ENCODE data around the gene PLB1. TPM values are rescaled to one million over a fixed set of nuclear protein-coding genes. Genes with fewer than 3 reads are reported as not detected.

Gene PLB1
- total RNA-seq, 4 donors from 2014 or later: 6.3 to 15.4 (median 10.9) TPM

GRCh38 chr2:28626891-28627421 is 131.1 kb downstream of the PLB1 start:
- DNase-seq (ENCODE audit: low spot score) (no peak), ATAC-seq (ENCODE audit: low FRiP score) (no peak)
- TF ChIP-seq, protein P1, sequence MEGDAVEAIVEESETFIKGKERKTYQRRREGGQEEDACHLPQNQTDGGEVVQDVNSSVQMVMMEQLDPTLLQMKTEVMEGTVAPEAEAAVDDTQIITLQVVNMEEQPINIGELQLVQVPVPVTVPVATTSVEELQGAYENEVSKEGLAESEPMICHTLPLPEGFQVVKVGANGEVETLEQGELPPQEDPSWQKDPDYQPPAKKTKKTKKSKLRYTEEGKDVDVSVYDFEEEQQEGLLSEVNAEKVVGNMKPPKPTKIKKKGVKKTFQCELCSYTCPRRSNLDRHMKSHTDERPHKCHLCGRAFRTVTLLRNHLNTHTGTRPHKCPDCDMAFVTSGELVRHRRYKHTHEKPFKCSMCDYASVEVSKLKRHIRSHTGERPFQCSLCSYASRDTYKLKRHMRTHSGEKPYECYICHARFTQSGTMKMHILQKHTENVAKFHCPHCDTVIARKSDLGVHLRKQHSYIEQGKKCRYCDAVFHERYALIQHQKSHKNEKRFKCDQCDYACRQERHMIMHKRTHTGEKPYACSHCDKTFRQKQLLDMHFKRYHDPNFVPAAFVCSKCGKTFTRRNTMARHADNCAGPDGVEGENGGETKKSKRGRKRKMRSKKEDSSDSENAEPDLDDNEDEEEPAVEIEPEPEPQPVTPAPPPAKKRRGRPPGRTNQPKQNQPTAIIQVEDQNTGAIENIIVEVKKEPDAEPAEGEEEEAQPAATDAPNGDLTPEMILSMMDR (IDR thresholded peaks at IDR 0.05): no peak

DNA sequence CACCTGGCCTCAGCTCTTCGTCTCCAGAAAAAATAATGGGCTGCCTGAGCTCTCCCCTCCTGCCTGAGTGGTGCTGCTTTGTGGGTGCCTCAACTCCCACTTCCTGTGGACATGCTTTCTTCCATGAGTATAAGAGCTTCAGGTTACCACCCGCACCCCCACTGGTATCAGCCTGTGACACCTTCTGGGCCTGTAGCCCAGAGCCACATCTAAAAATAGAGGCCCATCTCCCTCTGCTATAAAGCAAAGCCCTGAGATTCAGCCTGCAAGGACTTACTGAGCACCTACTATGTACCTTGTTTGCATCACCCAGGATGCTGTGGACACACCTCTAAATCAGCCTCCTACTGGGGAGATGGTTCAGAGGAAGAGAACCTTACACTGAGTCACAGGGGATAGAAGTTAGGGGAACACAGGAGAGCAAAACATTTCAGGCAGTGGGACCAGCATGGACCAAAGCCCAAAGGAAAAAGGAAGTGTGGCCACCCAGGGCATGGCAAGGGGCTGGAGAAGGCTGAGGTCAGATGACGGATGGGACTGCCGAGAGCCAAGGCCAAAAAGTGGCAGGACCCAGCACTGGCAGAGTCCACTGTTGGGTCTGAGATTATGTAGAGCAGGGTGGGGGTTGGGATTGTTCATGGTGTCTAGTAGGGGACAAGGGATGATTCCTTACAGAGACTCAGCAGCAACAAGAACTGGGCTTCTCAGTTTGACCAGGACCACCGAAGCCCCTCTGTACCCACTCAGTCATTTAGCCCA is 132.0 kb downstream of the PLB1 start:
- TF ChIP-seq, protein P1 (IDR thresholded peaks at IDR 0.05): no peak
- DNase-seq (ENCODE audit: low spot score) (no peak), ATAC-seq (ENCODE audit: low FRiP score) (no peak)

GRCh38 chr2:28628506-28628905 is 132.6 kb downstream of the PLB1 start:
- TF ChIP-seq, protein P1 (IDR thresholded peaks at IDR 0.05): no peak
- ATAC-seq (ENCODE audit: low FRiP score) (no peak), DNase-seq (ENCODE audit: low spot score) (no peak)

DNA sequence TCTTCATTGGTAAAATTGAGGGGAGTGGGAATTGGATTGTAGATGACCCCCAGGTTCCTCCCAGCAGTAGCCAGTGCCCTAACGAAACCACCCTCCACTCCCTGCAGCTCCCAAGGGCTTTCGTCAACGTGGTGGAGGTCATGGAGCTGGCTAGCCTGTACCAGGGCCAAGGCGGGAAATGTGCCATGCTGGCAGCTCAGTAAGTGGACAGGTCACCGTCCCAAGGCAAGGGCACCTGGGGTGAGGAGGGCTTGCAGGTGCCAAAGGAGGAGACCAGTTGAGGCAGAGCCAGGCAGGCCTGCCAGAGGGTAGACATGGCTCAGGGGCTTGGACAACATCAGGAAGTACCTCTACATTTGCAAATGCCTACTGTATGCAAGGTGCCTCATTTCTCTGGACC is 133.1 kb downstream of the PLB1 start:
- TF ChIP-seq, protein P1 (IDR thresholded peaks at IDR 0.05): no peak
- no peak for DNase-seq (ENCODE audit: low spot score)
- no peak for ATAC-seq (ENCODE audit: low FRiP score)

DNA sequence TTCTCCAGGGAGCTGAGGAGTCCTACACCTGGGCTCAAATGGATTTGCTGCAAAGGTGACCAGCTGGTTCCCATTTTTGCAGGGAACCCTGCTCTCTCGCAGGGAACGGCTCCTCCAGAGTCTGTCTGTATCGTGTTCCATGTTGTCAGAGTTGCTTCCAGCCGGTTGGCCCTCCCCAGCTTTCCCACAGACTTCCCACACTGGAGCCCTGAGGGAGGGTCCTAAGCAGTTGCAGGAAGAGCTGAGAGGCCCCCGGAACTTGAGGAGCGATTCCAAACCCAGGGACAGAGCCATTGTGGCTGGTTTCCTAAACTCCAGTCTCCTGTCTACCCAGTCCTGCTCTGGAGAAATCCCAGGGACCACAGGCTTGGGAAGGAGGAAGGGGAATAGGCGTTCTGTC is 134.1 kb downstream of the PLB1 start:
- DNase-seq (ENCODE audit: low spot score) (no peak), ATAC-seq (ENCODE audit: low FRiP score) (no peak)
- TF ChIP-seq, protein P1 (IDR thresholded peaks at IDR 0.05): no peak

DNA sequence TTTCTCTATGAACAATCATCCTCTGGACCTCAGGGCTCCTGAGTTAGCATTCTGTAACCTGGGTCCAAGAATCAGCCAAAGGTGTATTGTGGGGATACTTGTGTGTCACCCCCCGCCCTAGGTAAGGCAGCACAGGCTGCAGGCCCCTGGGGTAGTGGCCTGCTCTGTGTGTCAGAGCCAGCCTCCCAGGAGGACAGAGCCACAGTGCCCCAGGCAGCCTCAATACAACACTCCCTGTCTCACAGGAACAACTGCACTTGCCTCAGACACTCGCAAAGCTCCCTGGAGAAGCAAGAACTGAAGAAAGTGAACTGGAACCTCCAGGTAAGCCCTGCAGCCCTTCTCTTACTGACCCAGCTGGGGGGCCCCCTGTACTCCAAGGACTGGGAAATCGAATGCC is 134.5 kb downstream of the PLB1 start:
- TF ChIP-seq, protein P1 (IDR thresholded peaks at IDR 0.05): no peak
- DNase-seq (ENCODE audit: low spot score): no peak
- no peak for ATAC-seq (ENCODE audit: low FRiP score)

Data from omental fat pad (tissue), 4 donors.